Ovary (tissue), 3 donors: ENCODE data around the gene PSMD12.

ENCODE experiments used
- POLR2A ChIP-seq: fragments of 450-650 bp; IDR thresholded peaks from one replicate; pipeline ENCODE4 v1.6.1; 2017; ENCODE audit warnings: antibody characterized with exemption, mild to moderate bottlenecking, moderate library complexity
- TF ChIP-seq, protein P1 (sequence below), 3 donors: fragments of 450-650 bp in 2 of 3; fragments of 200-600 bp in 1 of 3; IDR thresholded peaks; one replicate each; pipeline versions ENCODE4 v1.5.1 to v1.8.0; 2016 to 2022; ENCODE audit warnings: antibody characterized with exemption in 3 of 3, mild to moderate bottlenecking in 1 of 3
- donor health status: DM: no; HTN: no; CAD: no.

DNA sequence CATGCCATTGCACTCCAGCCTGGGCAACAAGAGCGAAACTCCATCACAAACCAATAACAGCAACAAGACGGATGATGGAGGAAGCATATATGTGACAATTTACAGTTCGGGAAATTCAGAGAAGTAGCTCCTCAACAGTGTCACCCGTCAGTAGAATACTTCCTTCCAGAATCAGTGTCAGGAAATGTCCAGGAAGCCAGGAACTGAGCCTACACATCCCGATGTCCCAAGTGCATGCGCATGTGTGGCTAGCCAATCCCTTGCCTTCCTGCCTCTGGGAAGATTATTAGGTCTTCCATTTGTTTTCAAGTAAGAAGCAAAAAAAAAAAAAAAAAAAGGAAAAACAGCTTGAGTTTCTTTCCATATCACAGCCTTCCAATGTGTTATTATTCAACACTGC is 9.3 kb upstream of the PSMD12 start:
- TF ChIP-seq, protein P1, sequence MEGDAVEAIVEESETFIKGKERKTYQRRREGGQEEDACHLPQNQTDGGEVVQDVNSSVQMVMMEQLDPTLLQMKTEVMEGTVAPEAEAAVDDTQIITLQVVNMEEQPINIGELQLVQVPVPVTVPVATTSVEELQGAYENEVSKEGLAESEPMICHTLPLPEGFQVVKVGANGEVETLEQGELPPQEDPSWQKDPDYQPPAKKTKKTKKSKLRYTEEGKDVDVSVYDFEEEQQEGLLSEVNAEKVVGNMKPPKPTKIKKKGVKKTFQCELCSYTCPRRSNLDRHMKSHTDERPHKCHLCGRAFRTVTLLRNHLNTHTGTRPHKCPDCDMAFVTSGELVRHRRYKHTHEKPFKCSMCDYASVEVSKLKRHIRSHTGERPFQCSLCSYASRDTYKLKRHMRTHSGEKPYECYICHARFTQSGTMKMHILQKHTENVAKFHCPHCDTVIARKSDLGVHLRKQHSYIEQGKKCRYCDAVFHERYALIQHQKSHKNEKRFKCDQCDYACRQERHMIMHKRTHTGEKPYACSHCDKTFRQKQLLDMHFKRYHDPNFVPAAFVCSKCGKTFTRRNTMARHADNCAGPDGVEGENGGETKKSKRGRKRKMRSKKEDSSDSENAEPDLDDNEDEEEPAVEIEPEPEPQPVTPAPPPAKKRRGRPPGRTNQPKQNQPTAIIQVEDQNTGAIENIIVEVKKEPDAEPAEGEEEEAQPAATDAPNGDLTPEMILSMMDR (IDR thresholded peaks at IDR 0.05), result no peak
- TF ChIP-seq POLR2A, result no peak
